GM19351 (cell line): ENCODE results near the gene DDC.
"Not testable (repeated sequence)": the region's sequence is repeated elsewhere in the genome, so short reads cannot be mapped to it uniquely, and the experiment has no call there.

ENCODE experiments used
- ATAC-seq: cut with Tn5 transposase; IDR thresholded peaks from one replicate; pipeline ENCODE4 v1.9.1; 2021; ENCODE audit warnings: mild to moderate bottlenecking, moderate library complexity; ENCODE audit not compliant: unreplicated experiment

DDC gene

DNA sequence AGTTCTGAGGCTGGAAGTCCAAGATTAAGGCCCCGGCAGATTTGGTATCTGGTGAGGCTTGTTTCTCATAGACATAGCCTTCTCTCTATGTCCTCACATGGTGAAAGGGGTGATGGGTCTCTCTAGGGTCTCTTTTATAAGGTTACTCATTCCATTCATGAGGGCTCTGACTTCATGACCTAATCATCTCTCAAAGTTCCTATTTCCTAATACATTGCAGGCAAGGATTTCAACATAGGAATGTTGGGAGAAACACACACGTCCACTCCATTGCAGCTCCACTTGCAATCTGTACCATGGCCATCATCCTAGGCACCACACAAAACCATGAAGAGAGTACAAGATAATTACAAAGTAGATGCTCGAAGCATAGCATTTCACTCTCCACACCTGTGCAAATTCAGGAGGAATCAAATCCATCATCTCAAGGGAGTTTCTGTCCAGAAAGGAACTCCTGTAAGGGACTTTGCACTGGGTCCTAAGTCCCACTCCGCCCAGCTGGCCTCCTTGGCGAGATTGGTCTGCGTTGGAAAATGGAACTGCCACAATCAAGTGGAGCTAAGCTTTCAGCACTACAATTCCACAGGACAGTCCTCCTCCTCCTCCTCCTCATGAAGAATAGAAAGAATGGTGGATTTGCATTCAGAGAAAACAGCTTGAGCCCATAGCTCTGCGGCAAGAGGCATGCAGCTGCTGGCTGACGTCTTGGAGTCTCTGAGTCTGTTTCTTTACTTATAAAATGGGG is 8.8 kb downstream of the DDC start:
- ATAC-seq = no peak

DNA sequence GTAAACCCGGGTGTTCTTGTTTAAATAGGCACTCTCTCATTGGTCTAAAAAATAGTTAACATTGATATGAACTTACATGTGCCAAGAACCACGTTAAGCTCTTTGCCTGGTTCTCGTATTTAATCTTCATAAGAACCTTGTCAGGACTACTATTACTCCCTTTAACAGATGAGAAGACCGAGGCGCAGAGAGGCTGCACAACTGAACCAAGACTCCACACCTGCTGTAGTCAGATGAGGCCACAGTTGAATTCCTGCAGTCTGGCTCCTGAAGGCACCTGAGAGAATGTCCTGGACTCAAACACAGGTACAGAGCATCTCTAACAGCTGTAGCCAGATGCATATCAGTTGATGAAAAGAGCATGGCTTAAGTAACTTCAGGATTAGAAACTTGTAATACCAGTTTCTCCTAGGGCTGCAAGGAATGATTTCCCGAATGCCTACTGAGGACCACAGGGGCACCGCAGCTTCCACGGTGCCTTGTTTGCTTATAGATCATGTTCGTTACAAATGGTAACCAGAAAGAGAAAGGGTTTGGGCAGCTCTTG is 9.5 kb downstream of the DDC start:
- ATAC-seq = no peak

- no peak for ATAC-seq
Measured at GRCh38 chr7:50554431-50555322, 10.5 kb downstream of the DDC start.

- ATAC-seq = no peak
Measured at GRCh38 chr7:50553973-50554372, 11.2 kb downstream of the DDC start.

- no peak for ATAC-seq
Measured at GRCh38 chr7:50552921-50553320, 12.3 kb downstream of the DDC start.

DNA sequence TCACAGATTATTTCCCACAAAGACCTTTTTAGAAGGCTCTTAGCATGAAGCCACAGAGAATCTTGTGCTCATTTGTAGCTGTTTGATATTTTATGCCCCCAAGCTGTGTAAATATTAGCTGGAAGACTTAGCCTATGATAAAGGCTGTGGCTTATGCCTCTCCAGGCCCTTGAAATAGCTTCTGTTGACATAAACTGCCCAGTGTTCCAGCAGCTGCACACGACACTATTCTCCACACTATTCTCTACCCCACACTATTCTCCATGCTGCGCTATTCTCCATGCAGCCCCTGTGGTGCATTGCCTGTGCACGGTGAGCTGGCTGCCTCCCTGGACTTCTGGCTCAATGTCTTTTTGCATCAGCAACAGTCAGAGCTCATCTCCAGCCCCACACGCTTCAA is 13.1 kb downstream of the DDC start:
- ATAC-seq = no peak

- ATAC-seq = not testable (repeated sequence)
Measured at GRCh38 chr7:50545613-50546012, 19.6 kb downstream of the DDC start.

DNA sequence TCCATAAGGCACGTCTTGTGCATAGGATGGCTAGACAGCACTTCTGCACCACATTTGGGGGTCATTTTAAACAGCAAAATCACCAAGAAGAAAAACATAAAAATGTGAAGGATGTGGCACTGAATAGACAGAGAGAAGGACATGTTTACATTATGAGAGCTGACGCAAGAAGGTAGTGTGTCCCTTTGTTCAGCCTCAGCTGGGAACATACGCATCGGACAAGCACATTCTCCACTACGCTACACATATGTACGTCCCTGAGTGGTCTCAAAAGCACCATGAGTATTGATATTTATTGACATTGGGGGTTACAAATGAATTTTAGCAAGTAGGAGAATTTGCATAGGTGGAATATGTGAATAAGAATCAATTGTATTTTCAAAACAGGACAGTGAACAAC is 20.2 kb downstream of the DDC start:
- no peak for ATAC-seq

- ATAC-seq = no peak
Measured at GRCh38 chr7:50543776-50544442, 21.3 kb downstream of the DDC start.

- no peak for ATAC-seq
Measured at GRCh38 chr7:50542132-50542531, 23.1 kb downstream of the DDC start.

DNA sequence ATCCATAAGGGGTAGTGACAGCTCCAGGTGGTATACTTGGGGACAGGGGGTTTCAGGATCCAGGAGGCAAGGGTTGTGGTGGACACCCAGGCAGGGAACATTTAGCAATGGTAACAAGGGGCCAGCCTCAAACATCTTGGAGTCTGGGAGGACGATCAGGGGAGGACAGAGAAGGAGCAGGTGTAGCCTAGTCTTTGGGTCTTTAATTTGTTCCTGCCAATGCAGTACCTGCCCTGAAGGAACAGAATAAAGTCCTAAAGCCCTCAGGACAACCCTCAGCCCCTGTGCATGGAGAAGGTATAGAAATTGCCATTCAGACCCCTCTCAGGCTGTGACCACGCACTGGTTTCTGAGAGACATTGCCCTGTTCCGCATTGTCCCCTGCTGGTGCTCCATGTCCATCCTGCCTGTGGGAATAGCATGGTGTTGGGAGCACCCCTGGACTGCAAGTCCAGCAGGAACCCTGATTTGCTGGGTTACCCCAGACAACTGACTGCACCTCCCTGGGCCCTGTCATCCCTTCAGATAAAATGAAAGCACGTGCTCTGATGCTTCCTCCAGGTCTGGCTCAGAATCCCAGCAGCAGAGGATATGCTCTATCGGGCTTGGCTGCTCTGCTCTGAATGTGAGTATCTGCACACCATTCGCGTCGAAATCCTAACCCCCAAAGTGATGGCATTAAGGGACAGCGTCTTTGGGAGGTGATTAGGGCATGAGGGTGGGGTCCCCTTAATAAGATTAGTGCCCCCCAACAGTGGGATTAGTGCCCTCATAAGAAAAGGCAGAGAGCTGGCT is 24.2 kb downstream of the DDC start:
- ATAC-seq = no peak

GRCh38 chr7:50539725-50540124 is 25.5 kb downstream of the DDC start:
- ATAC-seq = no peak

GRCh38 chr7:50538478-50538877 is 26.7 kb downstream of the DDC start:
- no peak for ATAC-seq

- no peak for ATAC-seq
Measured at GRCh38 chr7:50537417-50537816, 27.8 kb downstream of the DDC start.

GRCh38 chr7:50535291-50535711 is 29.9 kb downstream of the DDC start:
- ATAC-seq = not testable (repeated sequence)

DNA sequence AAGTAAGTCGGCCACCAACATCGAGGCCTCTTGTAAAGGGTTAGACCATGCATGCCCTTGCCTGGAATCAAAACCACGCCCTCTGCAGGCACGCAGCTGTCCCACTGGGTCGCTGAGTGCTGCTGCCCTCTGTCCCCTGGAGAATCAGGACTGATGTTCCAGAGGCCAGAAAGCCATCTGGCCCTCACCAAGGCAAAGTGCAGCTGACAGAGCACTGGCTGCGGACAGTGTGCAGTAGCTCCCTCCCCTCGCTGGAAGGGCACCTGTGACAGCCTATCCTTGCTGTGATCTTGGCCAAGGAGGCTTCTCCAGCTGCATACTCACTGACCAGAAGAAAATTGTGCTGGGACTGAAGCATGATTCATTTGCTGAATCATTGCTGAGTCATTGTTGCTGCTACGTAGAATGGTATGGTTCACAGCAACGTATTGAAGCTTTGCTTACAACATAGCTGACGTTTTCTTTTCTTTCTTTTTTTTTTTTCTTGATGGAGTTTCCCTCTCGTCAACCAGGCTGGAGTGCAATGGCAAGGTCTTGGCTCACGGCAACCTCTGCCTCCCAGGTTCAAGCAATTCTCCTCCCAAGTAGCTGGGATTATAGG is 30.4 kb downstream of the DDC start:
- ATAC-seq = no peak

- ATAC-seq = no peak
Measured at GRCh38 chr7:50533866-50534265, 31.3 kb downstream of the DDC start.

DNA sequence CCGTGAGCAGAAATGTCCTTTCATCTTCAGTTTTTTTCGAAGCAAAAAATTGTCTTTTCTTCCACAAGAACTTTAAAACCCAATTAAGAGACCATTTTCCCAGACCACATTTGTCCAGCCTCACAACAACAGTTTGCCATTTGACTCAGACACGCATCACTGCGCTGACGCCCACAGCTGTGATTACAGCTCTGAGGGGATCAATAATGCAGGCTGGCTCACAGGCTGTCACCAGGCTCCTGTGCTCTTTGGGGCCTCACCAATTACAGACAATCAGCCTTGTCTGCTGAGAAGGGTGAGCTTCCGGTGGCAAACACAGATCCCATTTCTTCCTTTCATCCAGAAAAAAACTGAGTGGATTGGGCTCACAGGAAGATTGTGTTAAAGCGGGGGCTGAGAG is 33.3 kb downstream of the DDC start:
- ATAC-seq = no peak

DNA sequence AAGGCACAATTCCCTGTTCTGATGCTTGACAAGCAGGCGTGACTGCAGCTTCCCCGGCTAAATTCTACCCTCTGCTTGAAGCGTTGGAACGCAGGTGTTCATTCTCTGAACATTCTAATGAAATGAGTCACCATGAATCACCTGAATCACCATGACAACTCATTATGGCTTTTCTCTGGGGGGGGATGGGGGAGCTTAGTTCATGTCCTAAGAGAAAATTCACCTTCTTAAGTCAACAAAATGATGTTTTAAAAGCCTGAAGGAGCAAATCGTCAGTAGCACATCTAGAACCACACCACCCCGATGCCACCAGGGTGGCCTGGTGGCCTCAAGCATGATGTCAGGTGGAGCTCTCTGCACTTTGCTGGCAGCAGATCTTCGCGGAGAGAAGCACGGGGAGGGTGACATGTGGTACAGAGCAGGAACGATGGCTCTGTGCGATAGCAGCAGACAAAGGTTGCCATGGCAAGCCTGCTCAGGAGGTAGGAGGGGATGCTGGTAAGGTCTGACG is 33.7 kb downstream of the DDC start:
- ATAC-seq = peak; percentile 44

DNA sequence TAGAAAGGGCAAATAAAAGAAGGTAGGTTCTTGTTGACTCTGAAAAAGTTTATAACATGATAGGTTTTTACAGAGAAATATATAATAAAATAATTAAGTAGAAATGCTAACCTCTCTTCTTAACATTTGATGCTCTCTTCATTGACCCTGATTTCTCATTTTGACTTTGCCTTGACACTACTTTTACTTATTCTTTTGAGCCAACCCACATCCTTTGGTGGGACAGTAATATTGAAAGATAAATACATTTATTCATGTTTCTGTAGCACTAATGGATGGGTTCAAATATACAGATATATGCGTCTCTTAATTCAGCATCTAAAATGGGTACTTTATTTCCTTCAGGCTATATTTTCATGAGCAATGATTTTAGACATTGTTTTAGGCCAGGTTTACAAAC is 34.4 kb downstream of the DDC start:
- ATAC-seq = no peak
